ENCODE data around the gene LCOR.
A peak's percentile ranks its signal among the peaks of the same experiment; 100 is the strongest.
"Not testable (repeated sequence)": the region's sequence is repeated elsewhere in the genome, so short reads cannot be mapped to it uniquely, and the experiment has no call there.

Gene LCOR

DNA sequence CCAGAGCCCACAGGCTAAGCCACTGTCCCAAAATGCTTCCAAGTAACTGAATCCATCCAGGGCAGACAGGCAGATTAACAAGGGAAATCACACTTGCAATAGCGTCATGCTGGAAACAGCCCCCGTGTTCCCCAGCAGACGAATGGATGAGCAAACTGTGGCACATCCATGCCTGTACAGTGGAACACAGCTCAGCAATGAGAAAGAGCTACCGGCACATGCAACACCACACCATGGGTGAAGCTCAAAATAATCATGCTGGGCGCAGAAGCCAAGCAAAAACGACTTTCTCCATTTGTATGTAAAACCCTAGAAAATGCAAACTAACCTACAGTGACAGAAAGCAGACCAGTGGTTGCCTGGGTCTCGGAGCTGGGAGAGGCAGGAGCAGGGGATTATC is 200.5 kb downstream of the LCOR start:
- no peak for DNase-seq (ENCODE audit: low read depth, low spot score)

DNA sequence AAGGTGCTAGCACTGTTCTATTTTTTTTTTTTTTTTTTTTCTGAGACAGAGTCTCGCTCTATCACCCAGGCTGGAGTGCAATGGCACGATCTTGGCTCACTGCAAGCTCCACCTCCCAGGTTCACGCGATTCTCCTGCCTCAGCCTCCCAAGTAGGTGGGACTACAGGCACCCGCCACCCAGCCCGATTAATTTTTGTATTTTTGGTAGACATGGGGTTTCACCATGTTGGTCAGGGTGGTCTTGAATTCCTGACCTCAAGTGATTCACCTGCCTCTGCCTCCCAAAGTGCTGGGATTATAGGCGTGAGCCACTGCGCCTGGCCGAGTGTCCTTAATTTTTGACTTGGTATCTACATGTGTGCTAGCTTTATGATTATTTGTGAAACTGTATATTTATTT is 201.7 kb downstream of the LCOR start:
- DNase-seq (ENCODE audit: low read depth, low spot score), result not testable (repeated sequence)

DNA sequence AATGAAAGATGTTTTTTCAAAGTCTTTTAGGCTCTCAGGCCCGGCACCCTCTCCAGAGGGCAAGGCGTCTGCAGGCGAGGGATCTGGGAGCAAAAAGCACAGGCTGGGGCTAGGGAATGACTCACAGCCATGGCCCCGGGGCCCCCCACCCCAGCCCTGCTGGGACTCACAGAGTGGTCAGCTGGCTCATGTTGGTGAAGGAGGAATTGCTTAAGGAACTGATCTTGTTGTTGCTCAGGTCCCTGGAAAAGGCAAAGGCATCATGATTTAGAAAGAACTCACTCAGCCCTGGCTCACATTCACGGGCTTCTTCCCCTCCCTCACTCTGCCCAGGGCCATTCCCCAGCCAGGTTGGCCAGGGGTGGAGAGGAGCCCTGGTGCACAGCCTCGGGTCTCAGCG is 202.2 kb downstream of the LCOR start:
- DNase-seq (ENCODE audit: low read depth, low spot score), result peak; percentile 53

DNA sequence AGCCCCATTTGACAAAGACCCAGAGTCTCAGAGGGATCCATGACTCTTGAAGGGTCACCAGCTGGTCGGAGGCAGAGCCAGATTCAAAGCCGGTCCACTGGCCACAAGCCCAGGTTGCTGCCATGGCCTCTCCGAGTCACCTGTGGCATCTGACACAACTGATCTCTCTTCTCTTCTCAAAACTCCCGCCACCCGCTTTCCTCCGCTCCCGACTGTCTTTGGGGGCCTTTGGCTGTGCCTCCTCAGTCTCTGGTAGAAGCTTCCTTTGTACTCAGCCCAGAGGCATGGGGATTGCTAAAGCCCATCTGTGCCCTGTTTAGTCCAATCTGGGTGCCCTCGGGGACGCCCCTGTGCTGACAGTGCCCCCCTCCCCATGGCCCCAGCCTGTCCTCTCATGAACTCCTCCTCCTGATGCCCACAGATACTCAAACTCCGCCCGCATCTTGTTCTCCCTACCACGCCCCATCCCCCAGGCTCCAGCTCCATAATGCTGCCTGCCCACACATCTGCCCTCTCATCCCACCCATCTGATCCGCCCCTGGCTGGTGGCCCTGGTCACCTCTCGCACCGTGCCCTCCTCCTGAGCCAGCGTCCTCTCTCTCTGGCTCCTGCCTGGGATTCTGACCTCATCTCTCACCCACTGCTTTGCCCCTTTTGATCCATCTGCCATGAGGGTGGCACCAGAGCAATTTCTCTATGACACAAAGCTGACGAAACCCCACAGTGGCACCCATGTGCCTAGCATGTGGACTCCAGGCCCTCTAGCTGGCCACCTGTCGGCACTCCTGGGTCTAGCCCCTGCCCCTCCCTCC is 203.1 kb downstream of the LCOR start:
- no peak for DNase-seq (ENCODE audit: low read depth, low spot score)

DNA sequence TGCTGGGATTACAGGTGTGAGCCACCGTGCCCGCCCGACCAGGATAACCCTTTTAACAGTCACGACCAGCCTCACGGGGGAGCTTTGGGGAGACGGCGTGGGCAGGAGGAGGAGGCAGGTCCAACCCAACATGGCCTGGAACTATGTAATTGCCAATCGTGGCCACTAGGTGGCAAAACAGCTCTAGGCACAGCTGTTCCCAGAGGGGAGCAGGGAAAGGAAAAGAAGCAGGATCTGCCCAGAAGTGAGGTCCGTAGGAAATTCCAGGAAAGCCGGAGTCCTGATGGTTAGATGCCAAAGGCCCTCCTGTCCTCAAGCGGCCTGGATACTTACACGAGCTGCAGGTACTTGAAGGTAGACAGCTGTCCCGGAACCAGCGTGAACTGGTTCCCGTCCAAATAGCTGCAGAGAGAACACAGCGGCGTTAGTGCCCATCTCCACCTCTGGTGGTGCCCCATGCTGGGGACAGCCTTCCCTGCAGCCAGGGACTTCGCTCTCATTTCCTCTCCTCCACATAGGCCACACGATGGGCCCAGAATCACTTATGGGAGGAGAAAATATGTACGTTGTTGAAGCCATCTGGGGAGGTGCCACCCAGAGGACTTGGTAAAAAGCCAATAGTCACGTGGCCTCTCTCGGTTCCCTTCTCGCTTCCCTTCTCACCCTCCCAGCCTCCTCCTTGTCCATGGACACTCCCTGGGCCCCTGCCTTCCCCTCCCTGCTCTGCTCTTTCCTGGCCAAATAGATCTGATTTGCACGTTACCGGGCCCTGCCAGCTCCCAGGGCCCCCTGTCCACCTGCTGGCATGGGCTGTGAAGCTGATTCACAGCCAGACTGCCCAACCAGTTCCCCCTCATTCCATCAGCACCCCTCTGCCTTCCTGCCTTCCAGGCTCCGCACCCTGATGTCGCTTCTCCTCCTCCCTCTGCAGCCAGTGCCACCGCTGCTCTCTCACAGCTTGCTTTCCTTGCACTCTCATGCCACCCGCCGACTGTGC is 205.6 kb downstream of the LCOR start:
- peak; percentile 92 for DNase-seq (ENCODE audit: low read depth, low spot score)

DNA sequence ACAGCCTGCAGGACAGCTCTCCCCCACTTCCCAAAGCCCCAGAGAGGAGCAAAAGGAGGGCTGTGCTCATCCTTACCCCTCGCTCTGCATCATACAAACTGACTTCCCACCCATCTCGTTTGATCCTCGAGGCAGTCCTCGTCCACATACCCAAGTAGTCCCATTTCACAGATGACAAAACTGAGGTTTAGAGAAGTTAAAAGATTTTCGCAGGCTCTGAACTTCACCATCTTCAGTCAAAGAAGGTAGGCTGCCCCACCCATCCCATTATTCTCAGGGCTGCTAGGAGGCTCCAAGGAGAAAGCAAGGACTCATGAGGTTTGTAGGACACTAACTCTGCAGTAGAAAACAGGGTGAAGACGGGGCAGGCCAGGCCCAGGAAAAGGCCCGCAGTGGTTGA is 206.6 kb downstream of the LCOR start:
- no peak for DNase-seq (ENCODE audit: low read depth, low spot score)

DNA sequence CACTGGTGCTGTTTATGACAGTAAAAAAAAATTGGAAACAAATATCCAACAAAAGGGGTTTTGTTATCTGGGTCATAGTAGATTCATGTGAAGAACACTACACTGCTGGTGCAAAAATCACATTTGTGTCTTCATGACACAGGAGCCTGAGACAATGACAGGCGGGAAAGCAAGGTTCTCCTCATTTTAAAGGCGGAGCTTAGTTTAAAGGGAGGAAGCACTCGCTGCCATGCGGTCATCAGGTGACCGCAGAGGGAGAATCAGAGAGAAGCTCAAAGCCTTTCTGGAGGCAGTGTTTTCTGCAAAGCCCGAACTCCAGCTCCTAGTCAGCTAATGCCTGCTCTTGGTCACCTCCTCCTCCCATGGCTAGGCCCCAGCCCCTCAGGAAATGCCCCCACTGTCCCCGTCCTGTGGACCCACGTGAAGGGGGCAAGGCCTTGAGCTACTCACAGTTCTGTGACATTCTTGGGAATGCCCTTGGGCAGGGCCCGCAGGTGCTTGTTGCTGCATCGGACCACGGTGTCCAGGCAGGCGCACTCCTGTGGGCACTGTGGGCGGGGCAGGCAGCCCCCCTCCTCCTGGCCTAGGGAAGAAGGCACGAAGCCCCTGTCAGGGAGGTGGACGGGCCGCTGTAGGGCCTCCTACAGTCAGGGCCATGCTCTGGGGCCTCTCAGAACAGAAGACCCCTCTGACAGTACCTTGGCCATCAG is 207.6 kb downstream of the LCOR start:
- DNase-seq (ENCODE audit: low read depth, low spot score), result no peak

DNA sequence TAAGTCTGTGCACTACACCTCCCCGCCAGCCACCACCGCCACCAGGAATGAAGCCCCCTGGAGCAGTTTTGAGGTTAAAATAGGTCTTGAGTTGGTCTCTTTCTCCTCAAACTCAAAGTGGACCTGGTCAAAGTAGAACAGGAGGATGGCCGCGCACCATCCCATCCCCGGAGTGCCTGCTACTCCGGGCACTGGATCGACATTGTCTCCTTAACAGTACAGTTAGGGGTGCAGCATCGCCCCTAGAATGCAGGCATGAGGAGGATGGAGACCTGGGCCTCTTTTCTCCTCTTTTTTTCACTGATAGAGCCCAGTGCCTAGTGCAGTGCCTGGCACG is 208.1 kb downstream of the LCOR start:
- DNase-seq (ENCODE audit: low read depth, low spot score), result no peak

DNA sequence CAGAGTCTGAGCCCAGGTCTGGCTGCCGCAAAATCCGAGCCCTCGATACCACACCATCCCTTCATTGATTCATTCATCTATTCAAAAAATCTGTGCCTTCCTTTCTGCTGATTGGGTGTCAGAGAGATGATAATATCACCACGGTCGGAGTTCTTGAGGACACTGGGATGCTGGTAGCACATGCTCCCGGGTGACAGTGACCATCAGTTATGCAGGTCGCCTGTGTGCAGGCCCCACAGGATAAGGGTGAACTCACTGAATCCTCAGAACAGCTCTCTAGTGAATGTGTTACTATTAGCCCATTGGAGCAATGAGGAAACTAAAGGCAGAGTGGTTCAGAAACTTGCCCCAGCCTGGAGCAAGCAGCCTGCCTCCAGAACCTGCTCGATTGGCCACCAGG is 208.6 kb downstream of the LCOR start:
- DNase-seq (ENCODE audit: low read depth, low spot score), result no peak

DNA sequence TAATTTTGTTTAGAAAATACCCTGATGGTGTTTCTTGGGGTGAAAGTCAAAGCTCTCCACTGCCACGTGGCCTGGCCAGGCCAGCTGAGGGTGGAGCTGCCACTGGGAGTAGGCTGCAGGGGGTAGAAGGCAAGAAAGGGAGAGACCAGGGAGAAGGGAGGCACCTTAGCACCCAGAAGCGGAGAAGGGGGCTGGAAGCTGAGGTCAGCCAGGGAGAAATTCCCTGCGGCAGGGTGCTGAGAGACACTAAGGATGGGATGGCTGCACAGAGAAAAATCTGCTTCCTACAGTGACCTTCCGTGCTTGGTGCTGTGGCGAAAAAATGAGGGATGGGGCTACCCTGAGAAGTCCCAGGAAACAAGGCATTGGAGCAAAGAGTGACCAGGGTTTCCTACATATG is 210.0 kb downstream of the LCOR start:
- DNase-seq (ENCODE audit: low read depth, low spot score), result no peak

DNA sequence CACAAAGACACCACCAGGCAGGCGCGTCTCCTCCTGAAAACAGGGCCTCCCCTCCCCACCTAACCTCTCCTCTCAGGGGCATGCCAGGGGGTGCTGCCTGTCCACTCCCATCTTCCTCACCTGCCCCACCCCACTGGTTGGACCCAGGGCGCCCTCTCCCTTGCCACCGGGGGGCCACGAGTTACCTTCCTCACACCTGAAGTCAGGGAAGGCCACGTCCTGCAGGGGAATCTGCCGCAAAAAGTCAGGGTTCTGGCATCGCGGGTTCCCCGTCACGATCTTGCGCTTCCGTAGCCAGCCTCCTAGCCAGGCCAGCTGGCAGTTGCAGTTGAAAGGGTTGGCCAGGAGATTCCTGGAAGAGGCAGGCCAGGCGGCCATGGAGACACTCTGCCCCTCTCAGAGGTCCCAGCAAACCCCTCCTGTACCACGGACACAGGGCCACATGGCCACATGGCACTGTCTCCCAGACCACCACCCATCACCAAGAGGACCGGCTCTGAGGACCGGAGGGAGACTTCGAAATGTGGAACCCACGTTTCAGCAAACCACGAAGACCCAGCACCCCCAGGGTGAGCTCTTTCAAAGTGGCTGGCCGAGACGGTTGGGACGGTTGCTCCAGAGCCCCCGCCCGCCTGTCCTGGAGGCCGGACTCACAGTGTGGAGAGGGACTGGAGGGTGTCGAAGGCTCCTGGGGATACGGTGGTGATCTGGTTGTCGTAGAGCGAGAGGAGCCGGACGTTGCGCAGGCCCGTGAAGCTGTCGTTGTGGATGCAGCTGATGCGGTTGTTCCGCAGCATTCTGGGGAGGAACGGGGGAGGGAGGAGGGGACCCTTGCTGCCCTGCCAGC is 210.8 kb downstream of the LCOR start:
- no peak for DNase-seq (ENCODE audit: low read depth, low spot score)

DNA sequence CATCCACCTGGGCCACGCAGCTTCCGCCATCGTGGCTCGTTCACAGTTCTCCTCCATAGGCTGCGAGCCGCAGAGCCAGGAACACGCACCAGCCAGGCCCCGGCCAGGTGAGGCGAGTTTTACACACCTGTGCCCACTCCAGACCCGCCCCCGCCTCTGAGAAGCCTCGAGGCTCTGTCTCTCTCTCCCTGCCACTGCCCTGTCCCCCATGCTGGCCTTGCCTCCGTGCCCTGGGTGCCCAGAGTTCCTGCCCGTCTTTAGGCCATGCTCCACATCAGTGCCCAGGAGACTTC is 211.4 kb downstream of the LCOR start:
- no peak for DNase-seq (ENCODE audit: low read depth, low spot score)
